ENCODE data around the gene GPC6.

GPC6 gene

DNA sequence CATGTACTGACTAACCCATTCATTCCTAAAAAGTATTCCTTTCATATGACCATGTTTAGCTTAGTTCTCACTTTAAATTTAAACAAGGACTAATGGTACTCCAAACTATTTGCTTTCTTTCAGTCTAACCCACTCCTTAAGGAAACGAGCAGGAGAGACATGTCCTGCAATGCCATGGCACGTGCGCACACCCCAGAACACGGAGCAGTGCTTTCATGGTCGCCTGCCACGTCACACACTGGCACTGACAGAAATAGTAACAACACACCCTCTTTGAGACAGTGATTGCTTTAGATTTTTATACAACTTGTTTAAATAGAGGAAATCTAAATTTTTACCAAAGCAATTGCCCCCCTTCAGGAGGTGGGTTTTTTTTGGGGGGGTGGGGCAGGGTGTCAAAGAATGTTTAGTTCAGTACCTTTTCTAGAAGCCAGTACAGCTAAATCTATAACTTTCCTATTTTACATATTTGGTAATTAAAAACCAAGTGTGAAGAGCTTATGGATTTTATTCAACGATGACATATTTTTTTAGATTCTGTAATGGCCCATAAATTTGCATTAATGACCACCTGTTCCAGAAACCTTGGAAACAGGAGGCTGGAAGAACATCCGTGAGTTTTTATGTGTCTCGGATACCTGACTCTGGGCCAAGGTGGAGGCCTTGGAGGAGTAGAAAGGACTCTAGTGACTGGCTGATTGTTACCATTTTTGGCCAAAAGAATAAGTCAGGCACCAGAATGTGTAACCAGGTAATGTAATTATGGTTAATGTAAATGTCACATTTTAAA is 1005.7 kb downstream of the GPC6 start:
- no peak overlapping the region for H2AFZ ChIP-seq (ENCODE audit: low read length)
- H3K4me1 ChIP-seq (ENCODE audit: low read length) = no peaks in the 10 kb centered on the region
- H3F3A ChIP-seq (ENCODE audit: insufficient read depth, low read length) = no peaks in the 10 kb centered on the region
- H3K36me3 ChIP-seq (replicated peaks; ENCODE audit: insufficient read depth, low read length) = no peaks in the 10 kb centered on the region
- no peaks in the 10 kb centered on the region for H4K20me1 ChIP-seq (ENCODE audit: insufficient read depth, low read length)
- no peak overlapping the region for H3K4me2 ChIP-seq (ENCODE audit: low read depth, low read length)
- H3K4me3 ChIP-seq (ENCODE audit: low read length) = no peak overlapping the region
- no peaks in the 10 kb centered on the region for H3K9me3 ChIP-seq (replicated peaks; ENCODE audit: insufficient read depth, low read length)
- H3K9ac ChIP-seq (ENCODE audit: low read length) = no peak overlapping the region
- H3K27me3 ChIP-seq (replicated peaks; ENCODE audit: insufficient read depth, low read length) = no peaks in the 10 kb centered on the region
- TF ChIP-seq EZH2 (optimal IDR thresholded peaks at IDR 0.05; ENCODE audit: low read depth, low read length) = no peak
- TF ChIP-seq, protein P1, sequence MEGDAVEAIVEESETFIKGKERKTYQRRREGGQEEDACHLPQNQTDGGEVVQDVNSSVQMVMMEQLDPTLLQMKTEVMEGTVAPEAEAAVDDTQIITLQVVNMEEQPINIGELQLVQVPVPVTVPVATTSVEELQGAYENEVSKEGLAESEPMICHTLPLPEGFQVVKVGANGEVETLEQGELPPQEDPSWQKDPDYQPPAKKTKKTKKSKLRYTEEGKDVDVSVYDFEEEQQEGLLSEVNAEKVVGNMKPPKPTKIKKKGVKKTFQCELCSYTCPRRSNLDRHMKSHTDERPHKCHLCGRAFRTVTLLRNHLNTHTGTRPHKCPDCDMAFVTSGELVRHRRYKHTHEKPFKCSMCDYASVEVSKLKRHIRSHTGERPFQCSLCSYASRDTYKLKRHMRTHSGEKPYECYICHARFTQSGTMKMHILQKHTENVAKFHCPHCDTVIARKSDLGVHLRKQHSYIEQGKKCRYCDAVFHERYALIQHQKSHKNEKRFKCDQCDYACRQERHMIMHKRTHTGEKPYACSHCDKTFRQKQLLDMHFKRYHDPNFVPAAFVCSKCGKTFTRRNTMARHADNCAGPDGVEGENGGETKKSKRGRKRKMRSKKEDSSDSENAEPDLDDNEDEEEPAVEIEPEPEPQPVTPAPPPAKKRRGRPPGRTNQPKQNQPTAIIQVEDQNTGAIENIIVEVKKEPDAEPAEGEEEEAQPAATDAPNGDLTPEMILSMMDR (IDR thresholded peaks at IDR 0.05; ENCODE audit: low read length) = no peak
- no peaks in the 10 kb centered on the region for H3K9me2 ChIP-seq (replicated peaks; ENCODE audit: insufficient read depth, low read length)
- no peaks in the 10 kb centered on the region for H3K79me2 ChIP-seq (ENCODE audit: low read length)
- no peak overlapping the region for H3K27ac ChIP-seq (ENCODE audit: low read length)
- DNase-seq = no peak

DNA sequence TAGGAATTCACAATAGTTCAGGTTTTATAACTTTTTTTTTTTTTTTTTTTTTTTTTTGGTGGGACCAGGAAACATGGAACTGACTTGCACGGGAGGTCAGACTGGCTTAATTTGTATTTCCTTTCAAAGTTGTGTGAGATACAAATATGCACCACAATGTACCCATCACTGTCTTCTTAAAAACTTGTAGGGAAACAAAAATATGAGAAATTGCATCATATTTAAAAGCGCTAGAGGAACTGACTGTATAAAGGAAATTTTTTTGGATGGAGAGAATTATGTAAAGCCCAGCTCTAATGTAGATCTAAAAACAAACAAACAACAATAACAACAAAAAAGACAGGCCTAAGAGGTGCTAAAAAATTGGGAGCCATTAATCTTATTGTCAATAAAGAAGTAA is 1006.3 kb downstream of the GPC6 start:
- H3K27ac ChIP-seq (ENCODE audit: low read length) = no peak overlapping the region
- no peak for DNase-seq
- H3K4me2 ChIP-seq (ENCODE audit: low read depth, low read length) = no peak overlapping the region
- no peaks in the 10 kb centered on the region for H4K20me1 ChIP-seq (ENCODE audit: insufficient read depth, low read length)
- H2AFZ ChIP-seq (ENCODE audit: low read length) = no peak overlapping the region
- H3K9me3 ChIP-seq (replicated peaks; ENCODE audit: insufficient read depth, low read length) = no peaks in the 10 kb centered on the region
- H3K36me3 ChIP-seq (replicated peaks; ENCODE audit: insufficient read depth, low read length) = no peaks in the 10 kb centered on the region
- H3K4me3 ChIP-seq (ENCODE audit: low read length) = no peak overlapping the region
- no peaks in the 10 kb centered on the region for H3K27me3 ChIP-seq (replicated peaks; ENCODE audit: insufficient read depth, low read length)
- no peaks in the 10 kb centered on the region for H3K79me2 ChIP-seq (ENCODE audit: low read length)
- no peaks in the 10 kb centered on the region for H3K4me1 ChIP-seq (ENCODE audit: low read length)
- TF ChIP-seq EZH2 (optimal IDR thresholded peaks at IDR 0.05; ENCODE audit: low read depth, low read length) = no peak
- TF ChIP-seq, protein P1 (IDR thresholded peaks at IDR 0.05; ENCODE audit: low read length) = no peak
- TF ChIP-seq EZH2phosphoT487 (IDR thresholded peaks at IDR 0.05; ENCODE audit: low read length) = no peak
- H3K9me2 ChIP-seq (replicated peaks; ENCODE audit: insufficient read depth, low read length) = no peaks in the 10 kb centered on the region
- H3F3A ChIP-seq (ENCODE audit: insufficient read depth, low read length) = no peaks in the 10 kb centered on the region
- H3K9ac ChIP-seq (ENCODE audit: low read length) = no peak overlapping the region

DNA sequence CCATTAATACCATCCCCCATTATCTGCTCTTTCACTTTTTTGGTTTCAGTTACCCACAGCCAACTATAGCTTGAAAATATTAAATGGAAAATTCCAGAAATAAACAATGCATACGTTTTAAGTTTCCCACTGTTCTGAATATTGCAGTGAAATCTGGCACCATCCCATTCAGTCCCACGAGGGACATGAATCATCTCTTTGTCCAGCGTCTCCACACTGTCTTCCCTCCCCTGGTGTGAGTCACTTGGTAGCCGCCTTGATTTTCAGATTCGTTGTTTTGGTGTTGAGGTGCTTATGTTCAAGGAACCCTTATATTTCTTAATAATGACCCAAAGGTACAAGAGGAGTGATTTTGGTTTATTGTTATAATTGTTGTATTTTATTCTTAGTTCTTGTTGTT is 1006.8 kb downstream of the GPC6 start:
- H3K27ac ChIP-seq (ENCODE audit: low read length) = no peak overlapping the region
- H3K79me2 ChIP-seq (ENCODE audit: low read length) = no peaks in the 10 kb centered on the region
- no peaks in the 10 kb centered on the region for H4K20me1 ChIP-seq (ENCODE audit: insufficient read depth, low read length)
- no peaks in the 10 kb centered on the region for H3K36me3 ChIP-seq (replicated peaks; ENCODE audit: insufficient read depth, low read length)
- no peaks in the 10 kb centered on the region for H3F3A ChIP-seq (ENCODE audit: insufficient read depth, low read length)
- H3K4me3 ChIP-seq (ENCODE audit: low read length) = no peak overlapping the region
- H3K9me3 ChIP-seq (replicated peaks; ENCODE audit: insufficient read depth, low read length) = no peaks in the 10 kb centered on the region
- no peak for TF ChIP-seq EZH2 (optimal IDR thresholded peaks at IDR 0.05; ENCODE audit: low read depth, low read length)
- TF ChIP-seq, protein P1 (IDR thresholded peaks at IDR 0.05; ENCODE audit: low read length) = no peak
- no peak for TF ChIP-seq EZH2phosphoT487 (IDR thresholded peaks at IDR 0.05; ENCODE audit: low read length)
- no peak overlapping the region for H3K4me2 ChIP-seq (ENCODE audit: low read depth, low read length)
- no peak overlapping the region for H2AFZ ChIP-seq (ENCODE audit: low read length)
- no peak for DNase-seq
- no peaks in the 10 kb centered on the region for H3K27me3 ChIP-seq (replicated peaks; ENCODE audit: insufficient read depth, low read length)
- no peaks in the 10 kb centered on the region for H3K9me2 ChIP-seq (replicated peaks; ENCODE audit: insufficient read depth, low read length)
- no peaks in the 10 kb centered on the region for H3K4me1 ChIP-seq (ENCODE audit: low read length)
- H3K9ac ChIP-seq (ENCODE audit: low read length) = no peak overlapping the region
